GM13977 (cell line): ENCODE results near the gene OSBPL1A.

Source experiments
- DNase-seq: peaks from one replicate; pipeline ENCODE4 v3.0.0; 2012; ENCODE audit warnings: low spot score
- CTCF ChIP-seq: IDR thresholded peaks from 2 replicates; pipeline ENCODE4 v1.5.1; 2012; ENCODE audit warnings: mild to moderate bottlenecking, control low read depth; ENCODE audit not compliant: insufficient read depth; ENCODE audit errors: extremely low read depth, missing control alignments
- in situ Hi-C: fragments of 300-500 bp; cut with MboI; formaldehyde crosslinking; loops from one replicate; pipeline ENCODE4 v1.12.0; 2022; ENCODE audit warnings: low sequenced_read_pairs, low pct_unique_long_range_greater_than_20kb, mixed read lengths, inconsistent platforms; ENCODE audit not compliant: unreplicated experiment

Gene OSBPL1A

DNA sequence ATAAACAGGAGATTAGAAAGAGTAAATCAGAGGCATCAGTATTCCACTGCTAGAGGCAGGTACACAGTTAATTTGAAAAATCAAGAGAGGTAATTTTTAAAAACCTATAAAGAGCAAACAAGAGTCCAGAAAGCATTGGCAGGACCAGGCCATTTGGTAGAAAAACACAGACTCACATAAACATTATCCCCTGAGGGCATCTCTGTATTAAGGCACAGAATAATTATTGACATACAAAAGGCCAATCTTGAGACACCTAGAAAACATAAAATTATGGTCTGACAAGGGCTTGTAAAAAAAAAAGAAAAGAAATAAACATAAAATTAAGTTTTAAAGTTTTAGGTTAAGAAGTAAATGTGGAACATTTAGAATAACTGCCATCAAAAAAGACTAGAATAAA, 120.6 kb downstream of the OSBPL1A start:
- no peak for DNase-seq
- no peak for TF ChIP-seq CTCF
- in situ Hi-C loops: no loop called here

- in situ Hi-C loops: no loop called here
- TF ChIP-seq CTCF: no peak
- no peak for DNase-seq
Observed at GRCh38 chr18:24274837-24275236, 122.8 kb downstream of the OSBPL1A start.

DNA sequence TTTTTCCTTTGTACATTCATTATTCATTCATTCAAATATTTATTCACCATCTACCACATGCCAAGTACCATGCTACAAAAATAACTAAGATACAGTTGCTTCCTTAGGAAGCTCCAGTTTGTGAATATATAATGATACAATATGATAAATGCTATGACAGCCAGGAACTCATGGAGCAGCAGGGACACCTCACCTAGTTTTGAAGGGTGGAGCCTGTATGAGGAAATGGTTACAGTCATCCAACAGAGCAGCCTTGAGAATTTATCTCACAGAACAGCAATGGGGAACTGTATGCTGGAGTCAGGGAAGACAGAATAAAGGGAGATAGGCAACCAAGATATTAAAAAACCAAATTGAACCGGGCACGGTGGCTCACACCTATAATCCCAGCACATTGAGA, 124.0 kb downstream of the OSBPL1A start:
- TF ChIP-seq CTCF: no peak
- no peak for DNase-seq
- in situ Hi-C loops: no loop called here

- in situ Hi-C loops: no loop called here
- no peak for TF ChIP-seq CTCF
- no peak for DNase-seq
Observed at GRCh38 chr18:24272229-24272525, 125.4 kb downstream of the OSBPL1A start.

DNA sequence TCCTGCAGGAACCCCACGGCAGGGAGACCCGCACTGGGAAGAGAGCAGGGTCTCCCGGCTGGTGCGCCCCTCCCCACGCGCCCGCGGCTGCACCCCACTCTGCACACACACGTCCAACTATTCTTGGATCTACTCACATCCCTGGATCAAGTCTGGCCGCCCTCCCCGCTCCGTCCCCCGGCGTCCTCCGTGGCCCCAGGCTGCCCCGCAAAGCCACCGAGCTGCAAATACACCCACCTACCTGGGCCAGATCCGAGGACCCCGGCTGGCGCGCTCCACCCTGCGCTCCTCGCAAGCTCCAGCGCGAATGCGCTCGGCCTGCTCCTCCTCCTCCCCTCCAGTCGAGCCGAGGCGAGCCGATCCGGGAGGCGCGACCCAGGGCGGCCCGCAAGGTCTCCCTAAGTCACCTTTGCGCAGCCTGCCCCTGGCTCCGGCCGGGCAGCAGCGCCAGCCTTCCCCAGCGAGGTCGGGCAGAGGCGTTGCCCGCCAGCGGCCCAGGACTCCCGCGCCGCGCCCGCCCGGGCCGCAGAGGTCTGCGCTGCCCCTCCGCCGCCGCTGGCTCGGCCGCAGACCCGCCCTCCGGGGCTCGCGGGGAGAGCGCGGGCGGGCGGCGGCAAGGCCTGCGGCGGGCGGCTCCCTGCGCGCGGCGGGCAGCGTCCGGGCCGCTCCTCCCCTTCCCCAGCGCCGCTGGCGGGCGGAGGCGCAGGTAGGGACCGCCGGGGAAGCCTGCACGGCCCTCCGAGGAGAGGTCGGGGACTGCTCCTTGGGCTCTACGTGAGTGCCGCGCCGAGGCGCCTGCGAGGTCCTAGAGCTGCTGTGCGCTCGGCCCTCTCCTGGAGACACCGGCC, 126.0 kb downstream of the OSBPL1A start:
- peak; percentile 59 for DNase-seq
- in situ Hi-C loops: no loop called here
- no peak for TF ChIP-seq CTCF

- in situ Hi-C loops: no loop called here
- TF ChIP-seq CTCF: no peak
- no peak for DNase-seq
Observed at GRCh38 chr18:24270937-24271380, 126.7 kb downstream of the OSBPL1A start.

- in situ Hi-C loops: no loop called here
- no peak for TF ChIP-seq CTCF
- DNase-seq: no peak
Observed at GRCh38 chr18:24270358-24270936, 127.2 kb downstream of the OSBPL1A start.
